NCI-H345 treated with DMSO at 0.1 percent for 48 hours (cell line): ENCODE measurements around the gene UBE3C.
"Not testable (repeated sequence)": the region's sequence is repeated elsewhere in the genome, so short reads cannot be mapped to it uniquely, and the experiment has no call there.

Source experiments
- DNase-seq: peaks from one replicate; lab custom pipeline; 2025; ENCODE audit not compliant: unreplicated experiment; lab: John Stamatoyannopoulos, UW

The UBE3C gene

GRCh38 chr7:157129907-157130460 is 8.7 kb upstream of the UBE3C start:
- DNase-seq: no peak

DNA sequence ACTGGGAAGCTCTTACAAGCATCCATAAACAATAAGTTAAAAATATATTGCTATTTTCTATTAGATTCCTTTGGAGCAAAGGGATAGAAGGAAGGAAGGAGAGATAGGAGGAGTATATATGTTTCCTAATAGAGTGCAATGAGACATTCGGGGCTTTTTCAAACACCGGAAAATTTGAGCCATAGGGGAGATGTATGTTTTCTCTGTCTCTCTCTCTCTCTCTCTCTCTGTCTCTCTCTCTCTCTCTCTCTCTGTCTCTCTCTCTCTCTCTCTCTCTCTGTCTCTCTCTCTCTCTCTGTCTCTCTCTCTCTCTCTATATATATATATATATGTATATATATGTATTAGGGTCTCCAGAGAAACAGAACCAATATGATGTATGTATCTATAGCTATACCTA is 7.9 kb upstream of the UBE3C start:
- not testable (repeated sequence) for DNase-seq

DNA sequence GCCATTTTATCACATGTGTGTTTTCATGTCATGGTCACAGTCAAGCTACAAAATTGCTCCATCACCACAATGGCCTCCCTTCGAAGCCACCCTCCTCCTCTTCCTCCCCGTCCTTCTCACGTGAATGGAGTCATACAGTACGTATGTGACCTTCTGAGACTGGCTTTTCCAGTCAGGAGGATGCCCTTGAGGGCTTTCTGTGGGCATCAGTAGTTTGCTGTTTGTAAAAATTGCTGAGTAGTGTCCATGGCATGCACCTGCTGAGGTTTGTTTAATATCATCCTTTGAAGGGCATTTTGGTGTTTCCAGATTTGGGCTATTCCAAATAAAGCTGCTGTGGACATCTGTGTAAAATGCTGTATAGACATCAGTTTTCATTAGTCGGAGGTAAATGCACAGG is 5.9 kb upstream of the UBE3C start:
- no peak for DNase-seq

- no peak for DNase-seq
Measured at GRCh38 chr7:157133304-157133703, 5.4 kb upstream of the UBE3C start.

GRCh38 chr7:157136372-157136771 is 2.4 kb upstream of the UBE3C start:
- DNase-seq: no peak

DNA sequence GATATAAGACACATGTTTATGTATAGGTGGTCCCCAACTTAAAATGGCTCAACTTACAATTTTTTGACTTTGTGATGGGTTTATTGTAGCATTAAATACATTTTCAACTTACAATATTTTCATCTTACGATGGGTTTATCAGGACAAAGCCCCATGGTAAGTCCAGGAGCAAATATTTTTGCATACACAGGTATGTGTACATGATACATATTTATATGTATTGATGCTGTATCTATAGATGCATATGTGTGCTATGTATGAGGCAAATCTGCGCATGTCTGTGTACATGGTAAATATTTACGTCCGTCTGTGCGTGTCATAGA is 664 bp upstream of the UBE3C start:
- no peak for DNase-seq

GRCh38 chr7:157139111-157139809 is 534 bp downstream of the UBE3C start:
- no peak for DNase-seq

DNA sequence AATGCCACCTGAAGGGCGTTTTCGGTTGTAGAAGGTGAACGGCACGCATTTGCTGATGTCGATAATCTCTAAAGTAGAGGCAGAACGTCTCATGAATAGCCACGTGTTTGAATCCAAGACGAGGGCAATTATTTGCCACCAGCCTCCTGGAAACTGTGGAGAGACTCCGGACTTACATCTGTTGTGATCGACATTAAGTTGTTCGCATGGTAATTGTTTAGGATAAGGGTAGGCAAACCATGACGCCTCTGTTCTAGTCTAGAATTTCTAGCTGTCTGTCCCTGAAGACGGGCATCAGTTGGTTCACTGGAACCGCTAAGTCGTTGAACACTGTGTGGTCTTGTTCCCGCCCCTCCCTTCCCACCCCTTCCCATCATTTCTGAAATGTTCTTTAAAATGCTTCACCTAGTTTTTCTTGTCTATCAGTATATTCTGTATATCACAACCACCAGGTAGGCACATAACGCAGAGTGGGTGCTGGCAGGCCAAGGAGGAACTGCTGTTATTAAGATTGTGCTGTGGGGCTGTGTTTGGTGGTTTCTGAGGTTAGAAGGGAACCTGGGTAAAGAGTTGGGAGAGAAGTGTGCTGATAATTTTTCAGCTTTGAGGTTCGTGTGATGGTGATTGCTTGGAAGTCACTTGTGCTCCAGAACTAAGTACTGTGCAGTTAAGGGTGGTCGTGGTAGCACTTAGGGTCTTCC is 1.2 kb downstream of the UBE3C start:
- DNase-seq: no peak

DNA sequence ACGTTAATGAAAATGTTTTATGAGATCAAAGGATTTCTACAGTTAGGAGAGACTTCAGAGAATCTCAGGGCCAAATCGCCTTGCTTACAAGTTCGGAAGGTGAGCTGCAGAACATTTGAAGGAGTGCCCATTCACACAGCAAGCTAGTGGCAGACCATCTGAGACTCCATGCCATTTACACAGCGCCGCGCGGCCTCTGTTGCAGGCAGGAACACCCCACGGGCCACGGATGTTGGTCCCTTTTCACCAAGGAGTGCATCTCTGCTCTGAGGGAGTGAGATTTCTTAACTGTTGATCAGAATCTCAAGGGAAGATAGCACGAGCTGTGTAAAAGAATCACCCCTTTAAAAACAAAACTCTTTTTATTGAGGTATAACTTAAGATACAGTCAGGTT is 1.8 kb downstream of the UBE3C start:
- DNase-seq: no peak

GRCh38 chr7:157141525-157142060 is 2.9 kb downstream of the UBE3C start:
- DNase-seq: no peak

- DNase-seq: no peak
Measured at GRCh38 chr7:157143788-157144187, 5.1 kb downstream of the UBE3C start.

- no peak for DNase-seq
Measured at GRCh38 chr7:157149317-157149716, 10.6 kb downstream of the UBE3C start.

DNA sequence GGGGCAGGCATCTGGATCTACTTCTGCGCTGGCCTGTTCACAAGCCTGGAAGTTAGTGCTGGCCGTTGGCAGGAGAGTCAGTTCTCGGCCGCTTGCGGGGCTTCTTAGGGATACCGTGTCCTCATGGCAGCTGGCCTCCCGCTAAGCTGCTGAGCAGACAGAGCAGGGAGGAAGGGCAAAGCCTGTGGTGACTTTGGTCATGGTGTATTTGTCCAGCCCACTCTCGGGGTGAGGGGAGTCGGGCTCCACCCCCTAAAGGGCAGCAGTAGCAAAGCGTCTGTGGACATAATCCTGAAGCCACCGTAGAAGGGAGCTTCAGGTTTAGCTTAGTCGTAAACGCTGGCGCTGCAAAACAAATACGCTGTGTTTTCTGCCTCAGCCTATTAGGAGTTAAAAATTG is 12.2 kb downstream of the UBE3C start:
- DNase-seq: no peak

DNA sequence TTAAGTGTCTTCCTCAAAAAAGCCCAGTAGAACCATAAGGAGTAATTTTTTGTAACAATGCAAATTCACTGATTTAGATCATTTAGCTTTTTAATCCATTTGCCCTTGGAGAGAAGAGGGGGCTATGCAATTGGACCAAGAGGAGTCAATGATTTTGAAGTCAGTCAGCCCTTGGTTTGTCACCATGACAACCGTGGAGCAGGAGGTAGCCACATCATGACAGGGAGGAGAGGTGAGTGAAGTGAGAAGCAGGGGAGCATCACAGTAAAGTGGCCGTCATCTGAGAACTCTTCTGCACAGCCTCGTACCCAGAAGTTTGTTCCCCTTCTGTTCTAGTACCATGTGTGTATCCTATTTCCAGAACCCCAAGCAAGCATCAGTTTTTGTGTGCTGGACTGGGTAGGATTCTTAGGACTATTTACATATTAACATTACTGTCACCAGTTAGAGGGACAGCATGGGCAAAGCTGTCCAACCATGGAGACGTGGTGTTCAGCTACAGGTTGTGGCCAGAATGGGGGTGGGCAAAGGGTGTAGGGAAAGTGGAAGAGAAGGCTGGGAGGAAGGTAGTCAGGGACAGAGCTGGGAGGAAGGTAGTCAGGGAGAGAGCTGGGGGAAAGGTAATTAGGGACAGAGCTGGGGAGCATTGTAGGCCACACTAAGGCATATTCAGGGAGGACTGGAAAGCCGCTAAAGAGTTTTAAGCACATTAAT is 13.1 kb downstream of the UBE3C start:
- no peak for DNase-seq

DNA sequence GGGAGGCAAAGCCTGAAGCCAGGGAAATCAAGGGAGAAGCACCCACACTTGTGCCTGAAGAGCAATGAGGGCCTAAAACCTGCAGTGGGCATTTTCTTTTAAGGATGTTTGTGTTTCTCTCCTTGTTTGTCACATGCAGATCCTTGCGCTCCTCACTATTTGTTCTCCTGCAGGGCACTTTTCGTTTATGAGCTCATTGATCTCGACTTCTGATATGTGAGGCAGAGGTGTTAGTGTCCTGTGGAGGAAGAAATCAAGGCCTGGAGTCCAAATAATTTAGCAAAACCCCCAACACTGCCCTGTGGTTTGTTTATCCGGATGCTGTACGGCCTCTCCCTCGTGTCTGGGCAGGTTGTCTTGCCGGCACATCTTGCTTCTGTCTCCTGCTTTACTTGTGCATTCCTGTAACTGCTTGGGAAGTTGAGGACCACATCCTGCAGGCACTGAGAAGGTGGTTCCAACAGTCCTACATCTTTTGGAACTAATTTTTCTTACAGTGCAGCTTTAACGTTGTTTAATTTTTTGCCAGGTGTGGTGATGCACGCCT is 13.7 kb downstream of the UBE3C start:
- DNase-seq: no peak

DNA sequence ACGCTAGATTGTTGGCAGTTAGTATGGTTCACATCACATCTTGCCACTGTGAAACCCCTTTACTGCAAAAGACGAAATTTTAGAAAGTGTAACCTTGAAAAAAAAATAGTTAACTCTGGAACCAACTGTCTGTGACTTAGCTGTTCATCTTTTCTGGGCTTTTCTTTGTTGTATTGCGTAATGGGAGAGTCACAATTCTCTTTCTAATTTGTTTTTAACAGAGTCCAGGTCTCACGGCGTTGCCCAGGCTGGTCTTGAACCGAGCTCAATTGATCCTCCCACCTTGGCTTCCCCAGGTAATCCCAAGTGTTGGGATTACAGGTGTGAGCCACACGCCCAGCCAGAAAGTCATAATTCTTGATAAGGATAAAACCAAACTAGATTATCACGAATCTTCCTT is 14.5 kb downstream of the UBE3C start:
- no peak for DNase-seq

DNA sequence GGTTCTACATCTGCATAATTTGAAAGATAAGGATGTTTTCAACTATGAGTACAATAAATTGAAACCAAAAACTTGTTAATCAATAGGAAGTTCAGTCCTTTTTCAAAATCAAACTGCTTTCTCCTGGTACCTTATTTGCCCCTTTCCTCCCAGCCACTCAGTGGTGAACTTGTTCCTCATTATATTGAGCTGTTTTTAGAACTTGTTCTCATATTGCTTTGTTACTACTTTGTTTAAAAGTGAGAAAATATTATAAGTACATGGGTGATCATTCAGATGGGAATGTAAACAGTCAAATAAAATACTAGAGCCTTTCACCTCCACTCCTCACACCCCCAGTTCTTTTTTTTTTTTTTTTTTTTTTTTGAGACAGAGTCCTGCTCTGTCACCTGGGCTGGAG is 17.2 kb downstream of the UBE3C start:
- no peak for DNase-seq

GRCh38 chr7:157158400-157158799 is 19.7 kb downstream of the UBE3C start:
- no peak for DNase-seq

DNA sequence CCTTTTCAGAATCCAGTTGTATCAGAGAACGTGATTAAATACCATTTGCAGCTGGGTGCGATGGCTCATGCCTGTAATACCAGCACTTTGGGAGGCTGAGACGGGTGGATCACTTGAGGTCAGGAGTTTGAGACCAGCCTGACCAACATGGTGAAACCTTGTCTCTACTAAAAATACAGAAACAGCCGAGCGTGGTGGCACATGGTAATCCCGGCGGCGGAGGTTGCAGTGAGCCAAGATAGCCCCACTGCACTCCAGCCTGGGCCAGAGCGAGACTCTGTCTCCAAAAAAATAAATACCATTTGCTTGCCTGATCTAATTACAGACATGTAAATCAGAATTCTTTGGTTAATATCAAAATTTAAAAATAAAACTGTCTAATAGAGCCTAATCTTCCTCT is 20.8 kb downstream of the UBE3C start:
- DNase-seq: not testable (repeated sequence)

DNA sequence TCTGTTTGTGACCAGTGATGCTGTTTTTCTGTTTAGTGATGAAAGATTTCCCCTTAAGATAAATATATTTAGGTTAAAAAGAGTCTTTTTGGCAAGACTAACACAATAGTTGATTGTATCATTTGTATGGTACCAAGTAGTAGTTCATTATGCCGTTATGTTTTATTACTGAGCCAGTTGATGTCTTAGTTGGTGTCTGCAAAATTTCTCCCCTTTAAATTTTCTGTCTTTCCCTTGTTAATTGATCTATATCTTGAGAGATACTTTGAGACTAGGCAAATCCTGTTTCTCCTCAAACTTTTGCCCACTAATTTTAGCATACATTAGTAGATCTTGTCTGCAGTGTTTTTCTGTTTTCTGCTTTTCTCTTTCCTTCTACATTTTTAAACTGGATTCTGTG is 21.7 kb downstream of the UBE3C start:
- no peak for DNase-seq

DNA sequence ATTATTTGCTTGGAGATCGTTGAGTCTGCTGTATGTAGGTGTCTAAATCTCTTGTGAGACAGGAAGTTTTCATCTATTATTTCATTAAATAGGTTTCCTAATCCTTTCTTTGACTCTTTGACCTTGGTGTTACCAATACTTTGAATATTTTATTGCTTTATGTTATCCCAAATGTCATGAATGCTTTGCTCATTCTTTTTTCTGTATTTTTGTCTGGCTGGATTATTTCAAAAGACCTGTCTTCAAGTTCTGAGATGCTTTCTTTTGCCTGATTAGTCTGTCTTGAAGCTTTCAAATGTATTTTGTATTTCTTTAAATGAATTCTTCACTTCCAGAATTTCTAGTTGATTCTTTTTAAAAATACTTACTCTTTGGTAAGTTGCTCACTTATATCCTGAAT is 27.3 kb downstream of the UBE3C start:
- DNase-seq: no peak

- no peak for DNase-seq
Measured at GRCh38 chr7:157168571-157168970, 29.8 kb downstream of the UBE3C start.
